Measurements from ENCODE around the gene GADD45A. TPM values are rescaled to one million over a fixed set of nuclear protein-coding genes. Genes with fewer than 3 reads are reported as not detected.

The GADD45A gene
- total RNA-seq, 1 donor from 2014 or later = 46.5 TPM

DNA sequence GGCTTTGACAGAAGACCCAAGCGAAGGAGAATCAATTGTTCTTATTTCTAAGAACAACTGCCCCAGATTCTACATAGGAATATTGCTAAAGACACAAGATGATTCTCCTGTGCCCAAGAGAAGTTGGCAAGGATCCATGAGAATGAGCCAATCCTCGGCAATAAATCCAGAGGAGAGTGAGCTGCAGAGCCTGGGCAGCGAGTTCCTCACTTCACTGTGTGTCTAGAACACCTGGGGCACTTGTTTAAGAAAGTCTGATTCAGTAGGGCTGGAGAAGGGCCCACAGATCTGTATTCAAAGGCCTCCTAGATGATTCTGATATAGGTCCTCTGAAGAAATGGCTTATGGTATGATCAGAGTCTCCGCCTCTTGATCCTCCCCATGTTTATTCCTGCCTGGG lies 31.8 kb downstream of the GADD45A start:
- no peak overlapping the region for H3K27ac Mint-ChIP-seq (ENCODE audit: unreplicated experiment)
- no peaks in the 10 kb centered on the region for H3K27me3 Mint-ChIP-seq (ENCODE audit: unreplicated experiment)
- no peaks in the 10 kb centered on the region for H3K9me3 Mint-ChIP-seq (ENCODE audit: unreplicated experiment)
- no peak overlapping the region for H3K4me3 Mint-ChIP-seq (ENCODE audit: unreplicated experiment)
- no peaks in the 10 kb centered on the region for H3K36me3 Mint-ChIP-seq (ENCODE audit: low read depth, unreplicated experiment)
- peaks cover 24% of the 10 kb centered on the region for H3K4me1 Mint-ChIP-seq (ENCODE audit: unreplicated experiment)
- no peak for DNase-seq (ENCODE audit: low spot score)
- TF ChIP-seq, protein P1, sequence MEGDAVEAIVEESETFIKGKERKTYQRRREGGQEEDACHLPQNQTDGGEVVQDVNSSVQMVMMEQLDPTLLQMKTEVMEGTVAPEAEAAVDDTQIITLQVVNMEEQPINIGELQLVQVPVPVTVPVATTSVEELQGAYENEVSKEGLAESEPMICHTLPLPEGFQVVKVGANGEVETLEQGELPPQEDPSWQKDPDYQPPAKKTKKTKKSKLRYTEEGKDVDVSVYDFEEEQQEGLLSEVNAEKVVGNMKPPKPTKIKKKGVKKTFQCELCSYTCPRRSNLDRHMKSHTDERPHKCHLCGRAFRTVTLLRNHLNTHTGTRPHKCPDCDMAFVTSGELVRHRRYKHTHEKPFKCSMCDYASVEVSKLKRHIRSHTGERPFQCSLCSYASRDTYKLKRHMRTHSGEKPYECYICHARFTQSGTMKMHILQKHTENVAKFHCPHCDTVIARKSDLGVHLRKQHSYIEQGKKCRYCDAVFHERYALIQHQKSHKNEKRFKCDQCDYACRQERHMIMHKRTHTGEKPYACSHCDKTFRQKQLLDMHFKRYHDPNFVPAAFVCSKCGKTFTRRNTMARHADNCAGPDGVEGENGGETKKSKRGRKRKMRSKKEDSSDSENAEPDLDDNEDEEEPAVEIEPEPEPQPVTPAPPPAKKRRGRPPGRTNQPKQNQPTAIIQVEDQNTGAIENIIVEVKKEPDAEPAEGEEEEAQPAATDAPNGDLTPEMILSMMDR (IDR thresholded peaks at IDR 0.05; ENCODE audit: unreplicated experiment) = no peak

DNA sequence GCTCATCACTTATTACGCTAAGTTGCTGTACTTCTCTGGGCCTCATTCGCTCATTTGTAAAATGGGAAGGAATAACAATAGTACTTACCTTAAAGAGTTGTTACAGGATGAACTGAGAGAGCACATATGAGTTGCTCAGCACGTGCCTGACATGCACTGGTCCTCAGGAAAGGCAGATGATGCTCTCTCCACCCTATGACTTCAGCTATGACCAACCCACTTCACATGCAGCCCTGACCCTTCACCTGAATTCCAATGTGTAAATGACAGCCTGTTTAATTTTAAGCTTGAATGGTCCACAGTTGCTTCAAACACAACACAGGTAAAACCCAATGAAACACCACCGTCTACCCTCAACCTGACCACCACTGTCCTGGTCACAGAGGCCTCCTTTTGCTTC lies 32.9 kb downstream of the GADD45A start:
- no peak overlapping the region for H3K4me3 Mint-ChIP-seq (ENCODE audit: unreplicated experiment)
- H3K4me1 Mint-ChIP-seq (ENCODE audit: unreplicated experiment) = peaks cover 21% of the 10 kb centered on the region
- H3K27me3 Mint-ChIP-seq (ENCODE audit: unreplicated experiment) = no peaks in the 10 kb centered on the region
- H3K27ac Mint-ChIP-seq (ENCODE audit: unreplicated experiment) = no peak overlapping the region
- no peak for DNase-seq (ENCODE audit: low spot score)
- H3K36me3 Mint-ChIP-seq (ENCODE audit: low read depth, unreplicated experiment) = no peaks in the 10 kb centered on the region
- H3K9me3 Mint-ChIP-seq (ENCODE audit: unreplicated experiment) = no peaks in the 10 kb centered on the region
- TF ChIP-seq, protein P1 (IDR thresholded peaks at IDR 0.05; ENCODE audit: unreplicated experiment) = no peak

DNA sequence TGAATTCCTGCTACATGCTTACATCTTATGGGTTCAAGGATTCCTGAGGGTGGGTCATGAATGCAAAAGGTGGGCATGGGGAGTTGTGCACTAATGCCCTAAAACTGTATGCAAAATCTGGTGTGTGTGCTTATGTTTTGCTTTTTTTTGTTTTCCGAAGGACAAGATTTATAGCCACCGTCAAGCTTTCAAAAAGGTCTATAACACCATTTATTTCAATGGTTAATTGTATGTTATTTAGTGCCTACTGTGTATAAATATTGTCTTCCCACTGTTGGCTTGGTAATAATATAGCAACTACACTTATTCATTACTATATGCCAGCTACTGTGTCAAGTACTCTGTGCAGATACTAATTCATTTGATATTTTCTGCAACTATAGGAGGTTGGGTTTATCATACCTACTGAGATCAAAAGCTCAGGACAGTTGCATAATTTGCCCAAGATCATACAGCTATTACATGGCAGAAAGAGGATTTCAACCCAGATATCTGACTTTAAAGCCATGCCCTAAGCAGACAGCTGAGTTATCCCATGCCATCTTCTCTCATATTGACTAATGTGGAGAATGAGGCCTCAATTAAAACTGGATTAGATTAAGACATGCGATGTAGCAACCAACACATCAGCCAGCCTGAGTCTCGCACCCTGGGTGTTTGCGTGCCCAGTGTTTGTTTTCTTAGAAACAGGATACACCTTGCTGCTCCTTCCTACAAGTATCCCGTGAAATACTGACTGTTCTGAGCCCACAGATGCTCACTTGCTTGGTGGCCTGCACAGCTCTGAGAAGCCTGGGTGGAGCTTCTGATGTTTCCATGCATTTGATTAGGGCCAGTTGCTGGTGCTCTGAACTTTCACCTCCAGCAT lies 34.6 kb downstream of the GADD45A start:
- H3K4me1 Mint-ChIP-seq (ENCODE audit: unreplicated experiment) = peaks cover 18% of the 10 kb centered on the region
- no peak overlapping the region for H3K4me3 Mint-ChIP-seq (ENCODE audit: unreplicated experiment)
- no peaks in the 10 kb centered on the region for H3K9me3 Mint-ChIP-seq (ENCODE audit: unreplicated experiment)
- no peaks in the 10 kb centered on the region for H3K27me3 Mint-ChIP-seq (ENCODE audit: unreplicated experiment)
- TF ChIP-seq, protein P1 (IDR thresholded peaks at IDR 0.05; ENCODE audit: unreplicated experiment) = no peak
- H3K36me3 Mint-ChIP-seq (ENCODE audit: low read depth, unreplicated experiment) = no peaks in the 10 kb centered on the region
- peak overlapping the region; percentile 67 for H3K27ac Mint-ChIP-seq (ENCODE audit: unreplicated experiment)
- DNase-seq (ENCODE audit: low spot score) = no peak

DNA sequence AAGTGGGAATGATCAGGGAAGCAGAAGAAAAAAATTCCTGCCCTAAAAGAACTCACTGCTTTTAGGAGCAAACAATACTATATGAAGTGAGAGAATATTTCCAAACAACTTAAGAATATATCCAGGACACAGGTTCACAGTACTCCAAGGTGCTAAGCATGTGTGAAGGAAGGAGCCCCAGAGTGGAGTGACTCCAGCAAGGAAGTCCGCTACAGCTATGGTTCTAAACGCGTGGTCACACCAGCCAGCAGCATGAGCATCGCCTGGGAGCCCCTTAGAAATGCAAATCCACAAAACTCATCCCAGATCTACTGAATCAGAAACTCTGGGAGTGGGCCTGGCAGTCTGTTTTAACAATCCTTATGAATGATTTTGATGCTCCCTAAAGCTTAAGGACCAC lies 36.1 kb downstream of the GADD45A start:
- no peak for DNase-seq (ENCODE audit: low spot score)
- TF ChIP-seq, protein P1 (IDR thresholded peaks at IDR 0.05; ENCODE audit: unreplicated experiment) = no peak
- no peak overlapping the region for H3K27ac Mint-ChIP-seq (ENCODE audit: unreplicated experiment)
- no peaks in the 10 kb centered on the region for H3K27me3 Mint-ChIP-seq (ENCODE audit: unreplicated experiment)
- no peaks in the 10 kb centered on the region for H3K9me3 Mint-ChIP-seq (ENCODE audit: unreplicated experiment)
- H3K4me3 Mint-ChIP-seq (ENCODE audit: unreplicated experiment) = no peak overlapping the region
- peaks cover 18% of the 10 kb centered on the region for H3K4me1 Mint-ChIP-seq (ENCODE audit: unreplicated experiment)
- no peaks in the 10 kb centered on the region for H3K36me3 Mint-ChIP-seq (ENCODE audit: low read depth, unreplicated experiment)

DNA sequence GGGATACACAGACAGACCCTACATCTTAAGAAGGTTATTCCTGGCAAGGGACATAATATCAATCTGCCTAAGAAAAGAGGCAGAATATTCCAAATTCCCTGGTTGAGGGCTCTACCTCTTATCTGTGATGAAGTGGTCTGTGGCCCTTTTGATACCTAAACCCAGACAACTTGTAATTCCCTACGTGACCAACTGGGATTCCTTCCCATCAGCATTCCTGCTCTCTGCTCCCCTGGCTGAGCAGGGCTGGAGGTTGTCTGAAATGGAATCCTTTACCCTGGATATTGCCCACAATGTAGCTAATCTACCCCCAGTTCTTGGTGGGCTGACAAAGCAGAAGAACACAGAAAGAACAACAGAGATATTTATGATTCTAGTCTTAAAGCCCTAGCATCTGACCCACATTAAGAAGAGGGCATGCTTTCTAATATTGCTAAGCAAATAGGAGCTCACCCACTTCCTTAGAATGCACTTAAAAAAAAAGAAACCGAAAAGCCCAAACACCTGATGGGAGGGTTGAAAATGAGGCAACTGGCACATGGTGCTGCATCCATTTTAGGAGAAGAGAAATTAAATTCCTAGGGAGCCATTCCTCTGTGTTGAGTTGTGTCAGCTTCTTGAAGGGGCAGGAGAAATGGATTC lies 36.8 kb downstream of the GADD45A start:
- Mint-ChIP-seq H3K27ac (ENCODE audit: unreplicated experiment) (no peak overlapping the region), H3K4me1 (ENCODE audit: unreplicated experiment) (peaks cover 15% of the 10 kb centered on the region), H3K27me3 (ENCODE audit: unreplicated experiment) (no peaks in the 10 kb centered on the region), H3K4me3 (ENCODE audit: unreplicated experiment) (no peak overlapping the region), H3K9me3 (ENCODE audit: unreplicated experiment) (no peaks in the 10 kb centered on the region), H3K36me3 (ENCODE audit: low read depth, unreplicated experiment) (no peaks in the 10 kb centered on the region)
- no peak for DNase-seq (ENCODE audit: low spot score)
- TF ChIP-seq, protein P1 (IDR thresholded peaks at IDR 0.05; ENCODE audit: unreplicated experiment) = no peak
